ENCODE measurements around the gene OLIG2. TPM values are rescaled to one million over a fixed set of nuclear protein-coding genes. Genes with fewer than 3 reads are reported as not detected.

The OLIG2 gene
- not detected in 2 replicates for total RNA-seq (2014; rRNA removed; shearing (Covaris generic))
- 0.02 TPM in 1 of 2 replicates, not detected in the other for polyA plus RNA-seq (2015; cell fraction: cytosol; rRNA removed)
- 0.09 TPM in 1 of 2 replicates, not detected in the other for polyA plus RNA-seq (2015; cell fraction: nucleus; rRNA removed)

- DNase-seq (ENCODE audit: low read depth): no peak
Measured at GRCh38 chr21:33025489-33026442, at the start of gene OLIG2. OLIG2 (plus strand) TSS chr21:33025935; CDS start chr21:33026863, 928 bp downstream.

- no peak for DNase-seq (ENCODE audit: low read depth)
Measured at GRCh38 chr21:32976791-32977190, 48.9 kb upstream of the OLIG2 start.

- DNase-seq (ENCODE audit: low read depth): no peak
Measured at GRCh38 chr21:32977216-32977615, 48.5 kb upstream of the OLIG2 start.

DNA sequence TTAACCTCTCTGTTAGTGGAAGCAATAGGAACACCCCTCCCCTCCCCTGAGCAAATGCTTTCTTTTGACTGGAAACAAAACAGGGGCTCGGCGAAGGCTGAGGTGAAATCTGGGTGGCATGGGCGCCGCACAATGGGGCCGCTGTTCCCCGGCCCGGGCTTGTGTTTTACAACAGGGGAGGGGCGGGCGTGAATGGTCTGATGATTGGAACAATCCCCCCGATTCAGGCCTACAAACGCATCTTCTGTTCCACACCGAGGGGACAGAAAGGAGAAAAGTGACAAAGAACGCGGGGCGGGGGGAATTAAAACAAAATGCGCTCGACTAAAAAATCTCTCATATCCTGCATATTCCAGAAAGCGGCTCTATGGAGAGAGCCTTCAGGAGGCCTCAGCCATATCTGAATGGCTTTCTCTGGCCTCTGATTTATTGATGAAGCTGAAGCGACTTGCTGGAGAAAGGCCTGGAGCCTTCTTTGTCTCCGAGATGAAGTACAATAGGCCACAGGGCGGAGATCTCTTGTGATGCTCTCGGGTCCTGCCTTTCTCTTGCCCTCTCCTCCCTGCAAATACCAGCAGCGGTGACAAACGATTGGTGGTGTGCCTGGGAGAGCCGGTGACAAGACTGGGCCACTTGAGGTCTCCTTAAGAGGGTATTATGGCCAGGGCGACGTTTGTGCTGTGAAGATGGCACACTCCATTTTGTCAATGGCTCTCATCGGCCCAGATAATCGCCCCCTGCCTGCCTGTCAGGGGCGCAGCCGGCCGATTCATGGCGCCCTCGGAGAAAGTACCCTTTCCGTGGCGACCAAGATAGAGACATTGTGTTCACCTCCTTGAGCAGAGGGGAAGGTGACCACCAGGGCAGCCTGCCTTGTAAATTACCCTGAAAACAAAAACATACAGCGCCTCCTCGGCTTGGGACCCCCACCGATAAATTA lies 47.1 kb upstream of the OLIG2 start:
- no peak for DNase-seq (ENCODE audit: low read depth)

DNA sequence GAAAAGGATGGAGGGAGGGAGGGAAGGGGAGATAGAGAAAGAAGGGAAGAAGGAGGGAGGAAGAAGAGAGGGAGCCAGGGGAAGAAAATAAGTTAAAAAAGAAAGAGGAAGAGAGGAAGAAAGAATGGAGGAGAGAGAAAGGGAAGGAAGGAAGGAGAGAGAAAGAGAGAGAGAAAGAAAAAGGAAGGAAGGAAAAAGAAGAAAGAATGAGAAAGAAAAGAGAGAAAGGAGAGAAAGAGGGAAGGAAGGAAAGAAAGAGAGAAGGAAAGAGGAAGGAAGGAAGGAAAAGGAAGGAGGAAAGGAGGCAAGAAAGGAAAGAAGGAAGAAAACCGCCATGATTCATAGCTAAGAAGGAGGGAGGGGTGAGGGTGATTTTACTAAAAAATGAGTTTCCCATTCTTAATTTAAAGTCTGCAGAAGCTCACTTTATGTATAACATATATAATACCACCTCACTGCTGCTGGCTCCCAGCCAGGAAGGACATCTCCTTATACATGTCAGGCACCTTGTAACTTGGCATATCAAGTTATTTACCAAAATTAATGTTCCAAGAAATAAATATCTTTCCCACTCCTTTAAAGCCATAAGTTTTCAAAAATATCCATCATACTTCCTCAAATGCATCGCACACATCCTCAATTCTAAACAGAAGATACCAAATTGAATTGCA lies 46.0 kb upstream of the OLIG2 start:
- DNase-seq (ENCODE audit: low read depth): no peak

DNA sequence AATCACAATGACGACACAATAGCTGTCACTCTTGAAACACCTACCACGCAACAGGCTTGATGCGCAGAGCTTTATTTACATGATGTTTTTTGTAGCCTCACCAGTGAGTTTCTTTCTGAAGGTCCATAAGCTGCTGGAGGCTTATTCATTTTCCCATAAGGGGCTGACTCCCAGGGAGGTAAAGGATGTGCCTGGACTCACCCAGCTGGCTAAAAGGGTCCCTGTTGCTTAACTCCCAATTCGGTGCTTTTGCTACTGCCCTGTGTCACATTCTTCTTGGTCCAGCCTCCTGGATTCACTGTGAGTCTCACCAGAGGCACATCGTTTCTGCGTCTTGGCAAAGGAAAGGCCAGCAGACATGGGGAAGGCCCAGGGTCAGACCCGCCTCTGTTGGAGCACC lies 44.6 kb upstream of the OLIG2 start:
- DNase-seq (ENCODE audit: low read depth): no peak

GRCh38 chr21:32990666-32991065 lies 35.1 kb upstream of the OLIG2 start:
- DNase-seq (ENCODE audit: low read depth): no peak

GRCh38 chr21:32991361-32991760 lies 34.4 kb upstream of the OLIG2 start:
- DNase-seq (ENCODE audit: low read depth): no peak

- no peak for DNase-seq (ENCODE audit: low read depth)
Measured at GRCh38 chr21:32993894-32994293, 31.8 kb upstream of the OLIG2 start.

GRCh38 chr21:32994305-32994704 lies 31.4 kb upstream of the OLIG2 start:
- peak; percentile 36 for DNase-seq (ENCODE audit: low read depth)

DNA sequence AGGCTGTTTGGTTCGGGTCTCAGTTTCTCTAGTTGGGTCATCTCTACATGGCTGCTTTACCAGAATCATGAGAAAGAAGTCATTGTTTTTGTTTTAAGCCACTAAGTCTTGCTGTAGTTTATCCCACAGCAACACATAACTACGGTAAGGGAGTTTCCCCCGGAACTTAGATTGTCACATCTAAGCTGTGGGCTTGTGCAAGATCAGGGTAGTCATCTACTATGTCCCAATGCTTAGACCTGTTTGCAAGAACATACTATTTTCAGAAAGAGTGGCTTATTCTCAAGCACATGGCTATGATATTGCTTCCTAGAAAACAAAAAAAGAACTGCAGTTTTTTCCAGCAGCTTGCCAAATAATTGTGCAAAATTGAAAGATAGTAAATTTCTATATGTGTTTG lies 18.0 kb upstream of the OLIG2 start:
- DNase-seq (ENCODE audit: low read depth): no peak

- DNase-seq (ENCODE audit: low read depth): no peak
Measured at GRCh38 chr21:33008333-33009051, 17.2 kb upstream of the OLIG2 start.

GRCh38 chr21:33010931-33011330 lies 14.8 kb upstream of the OLIG2 start:
- DNase-seq (ENCODE audit: low read depth): no peak

- peak; percentile 97 for DNase-seq (ENCODE audit: low read depth)
Measured at GRCh38 chr21:33011462-33011861, 14.3 kb upstream of the OLIG2 start.

- no peak for DNase-seq (ENCODE audit: low read depth)
Measured at GRCh38 chr21:33013626-33014025, 12.1 kb upstream of the OLIG2 start.

- DNase-seq (ENCODE audit: low read depth): no peak
Measured at GRCh38 chr21:33014331-33014730, 11.4 kb upstream of the OLIG2 start.

DNA sequence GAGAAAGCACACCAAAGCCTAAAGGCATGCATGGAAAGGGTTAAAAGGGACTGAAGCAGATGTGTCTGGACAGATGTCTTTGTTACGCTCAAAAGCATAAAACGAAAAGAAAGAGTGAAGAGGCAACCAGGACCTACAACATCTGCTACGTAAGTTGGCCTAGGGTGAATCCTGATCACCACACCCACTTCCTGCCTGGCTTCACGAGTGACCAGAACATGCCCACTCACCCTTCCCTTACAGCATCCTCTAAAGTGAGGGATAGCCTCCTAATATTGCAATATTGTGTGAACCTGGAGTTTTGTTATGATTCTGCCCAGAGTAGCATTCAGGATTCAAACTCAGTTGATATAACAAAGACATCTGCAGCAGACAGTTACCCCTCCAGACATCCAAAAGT lies 10.6 kb upstream of the OLIG2 start:
- DNase-seq (ENCODE audit: low read depth): no peak

- DNase-seq (ENCODE audit: low read depth): no peak
Measured at GRCh38 chr21:33015756-33016155, 10.0 kb upstream of the OLIG2 start.

DNA sequence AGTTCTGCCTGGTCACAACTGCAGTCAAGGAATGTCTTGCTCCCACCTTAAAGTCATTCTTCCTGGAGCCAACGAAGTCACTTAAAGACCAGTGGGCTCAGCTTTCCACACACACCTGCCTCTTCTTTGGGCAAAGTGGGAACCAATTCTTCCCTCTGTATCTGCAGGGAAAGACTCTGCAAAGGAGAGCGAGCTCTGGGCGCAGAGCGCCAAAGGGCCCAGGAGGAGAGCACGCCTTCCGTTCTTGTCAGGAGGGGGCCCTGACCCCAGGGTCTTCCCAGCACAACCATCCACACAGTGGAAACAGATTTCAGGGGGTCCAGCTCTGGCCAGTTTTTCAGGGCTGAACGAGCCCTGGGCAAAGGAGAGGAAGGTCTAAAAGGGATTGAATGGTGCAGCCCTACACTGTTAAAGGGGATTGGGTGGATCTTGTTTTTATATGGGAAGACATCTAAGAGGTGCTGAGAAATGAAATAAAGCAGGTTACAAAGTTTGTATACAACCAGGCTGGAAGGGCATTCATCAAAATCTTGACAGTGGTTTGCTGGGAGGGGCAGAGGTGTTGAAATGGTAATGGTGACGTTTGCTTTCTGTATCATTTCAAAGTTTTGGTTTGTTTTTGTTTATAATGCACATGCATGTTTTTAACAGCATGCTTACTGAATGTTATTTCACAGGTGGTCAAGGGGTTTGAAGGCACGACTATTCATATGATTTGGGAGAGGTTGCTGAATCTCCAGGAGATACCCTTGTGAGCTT lies 6.8 kb upstream of the OLIG2 start:
- no peak for DNase-seq (ENCODE audit: low read depth)

- no peak for DNase-seq (ENCODE audit: low read depth)
Measured at GRCh38 chr21:33019516-33019884, 6.2 kb upstream of the OLIG2 start.
